Stimulated activated CD8-positive, alpha-beta memory T cell treated with anti-CD3 and anti-CD28 coated beads, Interleukin-7, amount 100 ng/mL, for 48 hours (primary cell): Measurements from ENCODE around the gene RILPL1.
"Not testable (repeated sequence)": the region's sequence is repeated elsewhere in the genome, so short reads cannot be mapped to it uniquely, and the experiment has no call there.

Experiments
- DNase-seq, 2 donors: peaks; one replicate each; pipeline ENCODE4 v3.0.0-alpha.2; 2020; ENCODE audit warnings: low read depth in 1 of 2; ENCODE audit errors: extremely low read depth in 1 of 2

RILPL1 gene

DNA sequence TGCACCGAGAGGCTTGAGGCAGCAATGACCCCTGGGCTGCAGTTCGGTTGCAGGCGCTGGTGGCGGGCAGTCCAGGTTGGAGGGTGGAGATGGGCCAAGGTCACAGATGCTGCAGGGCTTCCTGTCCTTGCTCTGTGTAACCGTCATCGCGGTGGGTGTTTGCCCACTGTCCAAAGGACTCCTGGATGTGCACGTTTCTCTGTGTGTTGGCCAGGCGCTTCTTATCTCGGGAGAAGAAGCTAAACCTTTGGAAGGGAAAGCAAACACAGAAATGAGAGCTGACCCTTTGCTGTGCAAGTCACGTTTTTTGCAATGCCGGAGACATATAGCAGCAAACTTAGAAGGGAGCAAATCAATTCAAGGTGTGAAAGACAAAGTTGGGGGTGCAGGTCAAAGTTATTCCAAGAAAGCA is 61.1 kb downstream of the RILPL1 start:
- DNase-seq = no peak

GRCh38 chr12:123471374-123472068 is 62.0 kb downstream of the RILPL1 start:
- no peak for DNase-seq

- no peak for DNase-seq
Measured at GRCh38 chr12:123469978-123470377, 63.5 kb downstream of the RILPL1 start.

GRCh38 chr12:123468786-123469185 is 64.7 kb downstream of the RILPL1 start:
- no peak for DNase-seq

- no peak for DNase-seq
Measured at GRCh38 chr12:123465084-123465483, 68.4 kb downstream of the RILPL1 start.

DNA sequence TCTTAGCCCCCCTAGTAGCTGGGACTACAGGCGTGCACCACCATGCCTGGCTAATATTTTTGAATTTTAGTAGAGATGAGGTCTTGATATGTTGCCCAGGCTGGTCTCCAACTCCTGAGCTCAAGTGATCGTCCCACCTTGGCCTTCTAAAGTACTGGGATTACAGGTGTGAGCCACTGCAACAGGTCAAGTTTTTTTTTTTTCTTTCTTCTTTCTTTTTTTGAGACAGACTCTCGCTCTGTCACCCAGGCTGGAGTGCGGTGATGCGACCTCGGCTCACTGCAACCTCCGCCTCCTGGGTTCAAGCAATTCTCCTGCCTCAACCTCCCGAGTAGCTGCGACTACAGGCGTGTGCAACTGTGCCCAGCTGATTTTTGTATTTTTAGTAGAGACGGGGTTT is 70.3 kb downstream of the RILPL1 start:
- not testable (repeated sequence) for DNase-seq

GRCh38 chr12:123457980-123458779 is 75.3 kb downstream of the RILPL1 start, which contains the start of gene SNRNP35:
TSS of gene SNRNP35 (plus strand) at chr12:123458139. CDS start at chr12:123465541, 7,402 bp downstream.
- peak; percentile 70 to 77 for DNase-seq

DNA sequence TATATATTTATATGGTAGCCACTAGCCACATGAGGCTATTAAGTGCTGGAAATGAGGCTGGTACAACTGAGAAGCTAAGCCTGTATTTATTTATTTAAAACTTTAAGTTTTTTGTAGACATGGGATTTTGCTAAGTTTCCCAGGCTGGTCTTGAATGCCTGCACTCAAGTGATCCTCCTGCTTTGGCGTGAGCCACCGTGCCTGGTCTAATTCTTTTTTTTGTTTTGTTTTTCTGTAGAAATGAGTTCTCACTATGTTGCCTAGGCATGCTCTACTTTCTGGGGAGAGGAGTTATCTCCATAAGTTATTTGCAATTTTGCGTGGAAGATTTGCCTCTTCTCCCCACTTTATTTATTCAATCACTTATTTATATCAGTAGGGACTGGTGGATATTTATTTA is 80.4 kb downstream of the RILPL1 start:
- no peak for DNase-seq

- not testable (repeated sequence) for DNase-seq
Measured at GRCh38 chr12:123452276-123452550, 81.3 kb downstream of the RILPL1 start.

- DNase-seq = no peak
Measured at GRCh38 chr12:123450636-123451035, 82.9 kb downstream of the RILPL1 start.

- no peak for DNase-seq
Measured at GRCh38 chr12:123449856-123450255, 83.7 kb downstream of the RILPL1 start.

- no peak for DNase-seq
Measured at GRCh38 chr12:123449249-123449733, 84.2 kb downstream of the RILPL1 start.

- DNase-seq = no peak
Measured at GRCh38 chr12:123446333-123446713, 87.2 kb downstream of the RILPL1 start.

DNA sequence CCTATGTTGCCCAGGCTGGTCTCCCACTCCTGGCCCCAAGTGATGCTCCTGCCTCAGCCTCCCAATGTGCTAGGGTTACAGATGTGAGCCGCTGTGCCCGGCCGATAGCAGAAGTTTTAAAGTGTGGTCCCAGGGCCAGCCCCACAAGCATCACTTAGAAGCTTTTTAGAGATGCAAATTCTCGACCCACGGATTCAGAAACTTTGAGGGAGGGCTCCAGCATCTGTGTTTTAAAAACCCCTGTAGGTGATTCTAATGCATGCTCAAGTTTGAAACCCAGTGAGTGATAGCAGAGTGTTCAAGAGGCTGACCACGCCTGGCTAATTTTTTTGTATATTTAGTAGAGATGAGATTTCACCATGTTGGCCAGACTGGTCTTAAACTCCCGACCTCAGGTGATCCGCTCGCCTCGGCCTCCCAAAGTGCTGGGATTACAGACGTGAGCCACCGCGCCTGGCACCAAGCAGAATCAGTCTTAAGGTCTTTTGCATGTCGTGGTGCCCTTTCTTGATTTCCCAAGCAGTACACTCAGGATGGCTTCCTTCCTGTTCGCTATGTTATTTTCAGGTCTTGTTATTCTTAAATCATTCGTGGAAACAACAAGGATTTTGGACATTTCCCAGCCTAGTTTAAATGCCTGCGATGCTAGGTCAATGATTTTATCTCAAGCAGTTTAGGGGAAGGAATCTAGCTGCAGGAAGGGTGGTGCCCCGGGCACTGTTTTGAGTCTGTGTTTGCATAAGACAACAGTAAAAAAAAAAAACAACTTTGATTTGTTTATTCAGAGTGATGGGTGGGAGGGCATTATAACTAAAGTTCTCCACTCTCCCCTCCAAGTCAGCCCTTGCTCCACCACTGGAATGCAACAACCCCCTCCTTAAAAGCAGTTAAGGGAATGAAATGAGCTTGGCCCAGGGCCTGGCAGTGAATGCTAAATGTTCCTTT is 87.9 kb downstream of the RILPL1 start:
- no peak for DNase-seq

GRCh38 chr12:123444092-123445026 is 89.2 kb downstream of the RILPL1 start:
- DNase-seq = no peak

- no peak for DNase-seq
Measured at GRCh38 chr12:123442774-123443173, 90.7 kb downstream of the RILPL1 start.

GRCh38 chr12:123441523-123442164 is 91.9 kb downstream of the RILPL1 start:
- no peak for DNase-seq

DNA sequence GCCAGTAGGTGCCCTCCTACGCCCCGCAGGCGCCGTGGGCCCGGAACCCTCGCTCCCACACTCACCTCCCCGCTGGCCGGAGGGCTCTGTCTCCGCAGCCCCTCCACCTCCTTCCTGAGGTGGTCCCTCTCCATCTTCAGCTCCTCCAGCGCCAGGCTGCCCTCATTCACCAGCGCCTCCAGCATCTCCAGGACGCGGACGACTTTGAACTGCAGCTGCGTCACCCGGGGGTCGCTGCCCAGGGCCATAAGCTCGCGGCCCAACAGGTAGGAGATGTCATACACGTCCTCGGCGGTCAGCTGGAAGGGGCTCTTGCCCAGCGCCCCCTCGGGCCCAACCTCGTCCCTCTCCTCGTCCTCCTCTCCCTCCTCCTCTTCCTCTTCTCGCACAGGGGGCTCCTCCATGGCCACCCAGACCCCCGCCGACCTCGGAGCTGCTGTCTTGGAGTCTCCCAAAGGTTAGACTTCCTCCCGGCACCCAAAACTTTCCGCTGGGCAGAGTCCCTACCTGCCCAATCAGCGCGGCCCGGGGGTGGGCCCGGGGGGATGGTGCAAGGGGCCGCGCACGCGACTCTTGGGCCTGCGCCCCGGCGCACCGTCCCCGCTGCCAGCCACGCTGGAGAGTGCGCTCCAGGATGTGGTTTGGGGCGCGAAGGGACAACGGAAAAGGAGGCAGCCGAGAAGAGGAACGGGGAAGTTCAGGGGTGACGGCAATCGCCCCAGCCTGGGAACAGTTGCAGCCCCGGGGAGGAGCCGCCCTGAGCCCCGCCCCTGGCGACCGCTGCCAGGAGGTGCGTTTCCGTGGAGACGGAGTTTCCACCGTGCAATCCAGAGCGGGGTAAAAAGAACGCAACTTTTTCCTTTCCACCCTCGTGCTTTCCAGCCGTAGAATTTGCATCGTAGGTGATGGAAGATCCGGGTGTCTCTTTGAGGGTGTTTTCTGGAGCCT is 97.2 kb downstream of the RILPL1 start, which contains the start of gene RILPL2:
TSS of gene RILPL2 (minus strand) at position 668 of the 948 bp plus-strand sequence. CDS start at position 404, 264 bp downstream.
- peak; percentile 87 to 89 for DNase-seq
